Frontal cortex (tissue), 4 donors: Measurements from ENCODE around the gene CLP1. TPM values are rescaled to one million over a fixed set of nuclear protein-coding genes. Genes with fewer than 3 reads are reported as not detected.

Experiments used
- DNase-seq, 2 donors: peaks; one replicate each; pipeline ENCODE4 v3.0.0; 2012; ENCODE audit warnings: low spot score in 2 of 2
- FAIRE-seq: peaks from 2 replicates; lab custom pipeline; 2012; peaks lifted over from hg19 to GRCh38; lab: Jason Lieb, UNC
- small RNA-seq: library from RNA; depleted of rRNA; stranded (forward); fragments of <200 nt; gene quantifications from one replicate; pipeline ENCODE3, GENCODE V24; 2014
- total RNA-seq: library from RNA; depleted of rRNA; stranded (reverse); fragments of >200 nt; gene quantifications from one replicate; pipeline ENCODE4 v1.2.3, GENCODE V29; 2014
- donor health status: control.
- donor health status: control.
- donor health status: control.

The CLP1 gene
- total RNA-seq, 1 donor from 2014 or later: 17.1 TPM

DNA sequence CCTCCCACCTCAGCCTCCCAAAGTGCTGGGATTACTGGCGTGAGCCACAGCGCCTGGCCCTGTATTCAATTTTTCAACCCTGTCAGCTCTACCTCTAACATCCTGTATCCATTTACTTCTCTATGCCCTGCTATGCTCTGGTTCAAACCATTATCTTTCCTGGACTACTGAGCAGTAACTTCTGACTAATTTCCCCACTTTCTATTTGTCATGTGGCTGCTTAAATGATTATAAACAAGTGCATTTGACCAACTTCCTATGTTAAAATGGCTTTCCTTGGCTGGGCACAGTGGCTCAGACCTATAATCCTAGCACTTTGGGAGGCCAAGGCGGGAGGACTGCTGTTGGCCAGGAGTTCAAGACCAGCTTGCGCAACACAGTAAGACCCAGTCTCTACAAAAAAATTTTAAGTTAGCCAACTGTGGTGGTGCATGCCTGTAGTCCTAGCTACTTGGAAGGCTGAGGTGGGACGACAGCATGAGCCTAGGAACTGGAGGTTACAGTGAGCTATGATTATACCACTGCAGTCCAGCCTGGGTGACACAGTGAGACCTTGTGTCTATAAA is 52.3 kb downstream of the CLP1 start:
- no peak for DNase-seq
- FAIRE-seq: no peak

Small RNA genes lying within 50 kb of the gene (small RNA-seq; reads per million reads assigned to genes)
- 707 reads per million, percentile 99 among the genes with 10 or more reads in this experiment for gene MIR130A

Other genes starting within 250 kb of the CLP1 start
- gene SLC43A3, start 230.6 kb upstream of the CLP1 start, total RNA-seq: 4.1 TPM
- 0.41 TPM for gene RTN4RL2, start 197.2 kb upstream of the CLP1 start, total RNA-seq
- 2.0 TPM for gene SLC43A1, start 142.1 kb upstream of the CLP1 start, total RNA-seq
- 39.9 TPM for gene TIMM10, start 127.0 kb upstream of the CLP1 start, total RNA-seq
- not detected for gene SMTNL1, start 120.2 kb upstream of the CLP1 start, total RNA-seq
- 57.9 TPM for gene UBE2L6, start 90.1 kb upstream of the CLP1 start, total RNA-seq
- 7.3 TPM for gene SERPING1, start 60.1 kb upstream of the CLP1 start, total RNA-seq
- gene YPEL4, start 7.8 kb upstream of the CLP1 start, total RNA-seq: 5.3 TPM
- 15.1 TPM for gene ZDHHC5, start 10.4 kb downstream of the CLP1 start, total RNA-seq
- gene MED19, start 54.5 kb downstream of the CLP1 start, total RNA-seq: 33.4 TPM
- 39.1 TPM for gene TMX2, start 54.8 kb downstream of the CLP1 start, total RNA-seq
- gene SELENOH, start 83.7 kb downstream of the CLP1 start, total RNA-seq: 48.9 TPM
- not detected for gene BTBD18, start 94.1 kb downstream of the CLP1 start, total RNA-seq
- gene CTNND1, start 104.0 kb downstream of the CLP1 start, total RNA-seq: 96.6 TPM